ENCODE data around the gene THAP12. TPM values are rescaled to one million over a fixed set of nuclear protein-coding genes. Genes with fewer than 3 reads are reported as not detected.
"Not testable (repeated sequence)": the region's sequence is repeated elsewhere in the genome, so short reads cannot be mapped to it uniquely, and the experiment has no call there.

Gene THAP12
- total RNA-seq, 1 donor from 2014 or later = 30.3 TPM

DNA sequence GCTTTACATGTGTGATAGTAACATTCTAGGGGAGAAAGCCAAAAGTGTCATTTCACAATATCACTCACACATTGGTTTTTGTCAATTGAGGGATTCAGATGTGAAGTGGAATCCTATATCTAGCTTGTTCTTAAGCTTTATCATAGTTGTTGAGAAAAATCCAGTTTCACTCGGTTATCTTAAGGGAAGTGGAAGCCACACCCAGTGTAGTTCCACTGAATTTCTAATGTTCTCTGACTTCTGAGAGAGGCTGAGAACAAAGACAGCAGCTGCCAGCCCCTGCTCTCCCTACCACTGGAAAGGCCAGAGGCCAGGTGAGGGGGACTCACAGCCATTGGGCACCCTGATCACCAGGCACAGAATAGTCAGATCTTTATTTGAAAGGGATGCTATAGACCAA lies 53.7 kb downstream of the THAP12 start:
- H3K36me3 ChIP-seq (ENCODE audit: insufficient read depth, low read length) = no peaks in the 10 kb centered on the region
- DNase-seq (ENCODE audit: low read depth) (no peak), FAIRE-seq (no peak)
- H3K27me3 ChIP-seq (ENCODE audit: insufficient read depth, low read length) = peaks cover 17% of the 10 kb centered on the region
- no peaks in the 10 kb centered on the region for H3K4me1 ChIP-seq (ENCODE audit: insufficient read depth, low read length)
- TF ChIP-seq, protein P1, sequence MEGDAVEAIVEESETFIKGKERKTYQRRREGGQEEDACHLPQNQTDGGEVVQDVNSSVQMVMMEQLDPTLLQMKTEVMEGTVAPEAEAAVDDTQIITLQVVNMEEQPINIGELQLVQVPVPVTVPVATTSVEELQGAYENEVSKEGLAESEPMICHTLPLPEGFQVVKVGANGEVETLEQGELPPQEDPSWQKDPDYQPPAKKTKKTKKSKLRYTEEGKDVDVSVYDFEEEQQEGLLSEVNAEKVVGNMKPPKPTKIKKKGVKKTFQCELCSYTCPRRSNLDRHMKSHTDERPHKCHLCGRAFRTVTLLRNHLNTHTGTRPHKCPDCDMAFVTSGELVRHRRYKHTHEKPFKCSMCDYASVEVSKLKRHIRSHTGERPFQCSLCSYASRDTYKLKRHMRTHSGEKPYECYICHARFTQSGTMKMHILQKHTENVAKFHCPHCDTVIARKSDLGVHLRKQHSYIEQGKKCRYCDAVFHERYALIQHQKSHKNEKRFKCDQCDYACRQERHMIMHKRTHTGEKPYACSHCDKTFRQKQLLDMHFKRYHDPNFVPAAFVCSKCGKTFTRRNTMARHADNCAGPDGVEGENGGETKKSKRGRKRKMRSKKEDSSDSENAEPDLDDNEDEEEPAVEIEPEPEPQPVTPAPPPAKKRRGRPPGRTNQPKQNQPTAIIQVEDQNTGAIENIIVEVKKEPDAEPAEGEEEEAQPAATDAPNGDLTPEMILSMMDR (IDR thresholded peaks at IDR 0.05; ENCODE audit: insufficient read depth, low read depth, low read length) = no peak
- TF ChIP-seq EZH2 (IDR thresholded peaks at IDR 0.05; ENCODE audit: insufficient read depth, low read length) = no peak
- peaks cover 25% of the 10 kb centered on the region for H3K27me3 Mint-ChIP-seq (ENCODE audit: low read depth, unreplicated experiment)
- H3K4me1 Mint-ChIP-seq (ENCODE audit: low read depth, unreplicated experiment) = peaks cover 14% of the 10 kb centered on the region
- no peaks in the 10 kb centered on the region for H3K36me3 Mint-ChIP-seq (ENCODE audit: low read depth, unreplicated experiment)
- no peaks in the 10 kb centered on the region for H3K9me3 ChIP-seq (ENCODE audit: insufficient read depth, low read depth, low read length)
- no peak overlapping the region for H3K4me2 ChIP-seq (ENCODE audit: low read length)
- H2AFZ ChIP-seq (ENCODE audit: low read depth, low read length) = no peak overlapping the region
- H3K4me3 ChIP-seq (ENCODE audit: insufficient read depth, low read depth, low read length) = no peak overlapping the region
- no peak overlapping the region for H3K4me3 Mint-ChIP-seq (ENCODE audit: unreplicated experiment)
- no peak overlapping the region for H3K27ac Mint-ChIP-seq (ENCODE audit: unreplicated experiment)
- no peak overlapping the region for H3K9ac ChIP-seq (ENCODE audit: low read length)
- no peaks in the 10 kb centered on the region for H3K9me3 Mint-ChIP-seq (ENCODE audit: unreplicated experiment)
- H3K79me2 ChIP-seq (ENCODE audit: insufficient read depth, low read length) = no peaks in the 10 kb centered on the region
- no peaks in the 10 kb centered on the region for H4K20me1 ChIP-seq (ENCODE audit: insufficient read depth, low read length)
- H3K27ac ChIP-seq (ENCODE audit: low read depth, low read length) = no peak overlapping the region

DNA sequence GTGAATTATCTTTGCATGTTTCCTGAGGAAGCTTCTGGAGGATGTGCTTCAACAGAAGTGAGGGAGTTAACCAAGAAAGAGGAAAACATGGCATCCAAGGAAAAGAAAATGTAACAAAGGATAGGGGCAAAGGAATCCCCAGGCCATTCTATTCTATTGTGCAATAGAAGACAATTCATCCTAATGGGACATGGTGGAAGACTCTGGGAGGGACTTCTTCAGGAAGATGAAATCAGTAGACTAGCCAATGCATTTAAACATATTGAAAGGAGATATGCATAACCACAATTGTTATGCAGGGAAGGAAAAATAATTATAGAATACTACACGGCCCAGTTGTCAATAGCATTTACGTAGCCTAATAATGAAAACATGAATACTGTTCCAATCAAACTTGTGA lies 55.7 kb downstream of the THAP12 start:
- DNase-seq (ENCODE audit: low read depth) (no peak), FAIRE-seq (no peak)
- TF ChIP-seq, protein P1 (IDR thresholded peaks at IDR 0.05; ENCODE audit: insufficient read depth, low read depth, low read length) = no peak
- no peak for TF ChIP-seq EZH2 (IDR thresholded peaks at IDR 0.05; ENCODE audit: insufficient read depth, low read length)
- H3K9me3 ChIP-seq (ENCODE audit: insufficient read depth, low read depth, low read length) = no peaks in the 10 kb centered on the region
- Mint-ChIP-seq H3K4me1 (ENCODE audit: low read depth, unreplicated experiment) (peaks cover 14% of the 10 kb centered on the region), H3K9me3 (ENCODE audit: unreplicated experiment) (no peaks in the 10 kb centered on the region), H3K4me3 (ENCODE audit: unreplicated experiment) (no peak overlapping the region), H3K36me3 (ENCODE audit: low read depth, unreplicated experiment) (no peaks in the 10 kb centered on the region), H3K27ac (ENCODE audit: unreplicated experiment) (no peak overlapping the region), H3K27me3 (ENCODE audit: low read depth, unreplicated experiment) (peaks cover 38% of the 10 kb centered on the region)
- no peak overlapping the region for H3K4me3 ChIP-seq (ENCODE audit: insufficient read depth, low read depth, low read length)
- H2AFZ ChIP-seq (ENCODE audit: low read depth, low read length) = no peak overlapping the region
- H3K4me1 ChIP-seq (ENCODE audit: insufficient read depth, low read length) = no peaks in the 10 kb centered on the region
- no peaks in the 10 kb centered on the region for H3K36me3 ChIP-seq (ENCODE audit: insufficient read depth, low read length)
- H3K27me3 ChIP-seq (ENCODE audit: insufficient read depth, low read length) = peaks cover 30% of the 10 kb centered on the region
- no peak overlapping the region for H3K27ac ChIP-seq (ENCODE audit: low read depth, low read length)
- no peak overlapping the region for H3K9ac ChIP-seq (ENCODE audit: low read length)
- no peaks in the 10 kb centered on the region for H4K20me1 ChIP-seq (ENCODE audit: insufficient read depth, low read length)
- H3K79me2 ChIP-seq (ENCODE audit: insufficient read depth, low read length) = no peaks in the 10 kb centered on the region
- no peak overlapping the region for H3K4me2 ChIP-seq (ENCODE audit: low read length)

DNA sequence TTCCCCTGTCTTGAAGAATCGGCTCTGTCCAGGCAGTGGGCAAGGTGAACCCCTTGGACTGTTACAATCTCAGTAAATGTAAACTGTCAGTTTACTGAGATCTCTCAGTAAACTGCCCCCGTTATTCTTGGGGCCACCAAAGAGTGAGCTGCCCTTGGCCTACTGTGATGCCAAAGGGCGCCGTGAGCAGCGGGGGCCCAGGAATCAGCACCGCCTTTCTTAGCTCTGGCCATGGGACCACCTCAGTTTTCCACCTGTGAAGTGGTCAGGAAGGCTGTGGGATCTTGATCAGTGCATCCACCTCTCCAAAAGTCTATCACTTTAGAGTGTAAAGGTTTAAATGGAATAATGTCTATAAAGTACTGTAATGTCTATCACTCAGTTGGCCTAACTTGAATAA lies 57.1 kb downstream of the THAP12 start:
- Mint-ChIP-seq H3K9me3 (ENCODE audit: unreplicated experiment) (no peaks in the 10 kb centered on the region), H3K4me1 (ENCODE audit: low read depth, unreplicated experiment) (peaks cover 4% of the 10 kb centered on the region), H3K27me3 (ENCODE audit: low read depth, unreplicated experiment) (peaks cover 44% of the 10 kb centered on the region), H3K27ac (ENCODE audit: unreplicated experiment) (no peak overlapping the region), H3K4me3 (ENCODE audit: unreplicated experiment) (no peak overlapping the region), H3K36me3 (ENCODE audit: low read depth, unreplicated experiment) (no peaks in the 10 kb centered on the region)
- Histone ChIP-seq H3K4me2 (ENCODE audit: low read length) (no peak overlapping the region), H3K9ac (ENCODE audit: low read length) (no peak overlapping the region), H3K79me2 (ENCODE audit: insufficient read depth, low read length) (no peaks in the 10 kb centered on the region), H4K20me1 (ENCODE audit: insufficient read depth, low read length) (no peaks in the 10 kb centered on the region), H3K27ac (ENCODE audit: low read depth, low read length) (no peak overlapping the region), H3K36me3 (ENCODE audit: insufficient read depth, low read length) (no peaks in the 10 kb centered on the region), H2AFZ (ENCODE audit: low read depth, low read length) (no peak overlapping the region), H3K4me3 (ENCODE audit: insufficient read depth, low read depth, low read length) (no peak overlapping the region), H3K9me3 (ENCODE audit: insufficient read depth, low read depth, low read length) (no peaks in the 10 kb centered on the region), H3K4me1 (ENCODE audit: insufficient read depth, low read length) (no peaks in the 10 kb centered on the region), H3K27me3 (ENCODE audit: insufficient read depth, low read length) (peaks cover 32% of the 10 kb centered on the region)
- TF ChIP-seq, protein P1 (IDR thresholded peaks at IDR 0.05; ENCODE audit: insufficient read depth, low read depth, low read length) = no peak
- TF ChIP-seq EZH2 (IDR thresholded peaks at IDR 0.05; ENCODE audit: insufficient read depth, low read length) = no peak
- FAIRE-seq (no peak), DNase-seq (ENCODE audit: low read depth) (no peak)

DNA sequence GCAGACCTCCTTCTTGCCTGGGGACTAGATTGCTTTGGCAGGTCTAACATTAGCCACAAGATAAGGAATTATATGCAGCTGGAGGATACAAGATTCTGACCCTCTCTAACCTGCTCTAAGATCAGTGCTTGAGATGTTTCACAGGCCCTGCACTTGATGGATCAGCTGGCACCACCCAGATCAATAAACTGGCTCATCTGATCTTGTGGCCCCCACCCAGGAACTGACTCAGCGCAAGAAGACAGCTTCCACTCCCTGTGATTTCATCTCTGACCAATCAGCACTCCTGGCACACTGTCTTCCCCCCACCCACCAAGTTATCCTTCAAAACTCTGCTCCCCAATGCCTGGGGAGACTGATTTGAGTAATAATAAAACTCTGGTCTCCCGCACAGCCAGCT lies 57.6 kb downstream of the THAP12 start:
- peaks cover 42% of the 10 kb centered on the region for H3K27me3 Mint-ChIP-seq (ENCODE audit: low read depth, unreplicated experiment)
- not testable (repeated sequence) for H4K20me1 ChIP-seq (ENCODE audit: insufficient read depth, low read length); DNase-seq (ENCODE audit: low read depth); H3K79me2 ChIP-seq (ENCODE audit: insufficient read depth, low read length); H3K27ac Mint-ChIP-seq (ENCODE audit: unreplicated experiment); H3K4me3 ChIP-seq (ENCODE audit: insufficient read depth, low read depth, low read length); H3K36me3 Mint-ChIP-seq (ENCODE audit: low read depth, unreplicated experiment); H3K27ac ChIP-seq (ENCODE audit: low read depth, low read length); H2AFZ ChIP-seq (ENCODE audit: low read depth, low read length); H3K4me2 ChIP-seq (ENCODE audit: low read length); H3K9me3 Mint-ChIP-seq (ENCODE audit: unreplicated experiment); H3K4me1 ChIP-seq (ENCODE audit: insufficient read depth, low read length); FAIRE-seq; H3K9me3 ChIP-seq (ENCODE audit: insufficient read depth, low read depth, low read length); H3K9ac ChIP-seq (ENCODE audit: low read length); H3K4me1 Mint-ChIP-seq (ENCODE audit: low read depth, unreplicated experiment); H3K36me3 ChIP-seq (ENCODE audit: insufficient read depth, low read length)
- H3K4me3 Mint-ChIP-seq (ENCODE audit: unreplicated experiment) = peak overlapping the region; percentile 60
- peaks cover 32% of the 10 kb centered on the region for H3K27me3 ChIP-seq (ENCODE audit: insufficient read depth, low read length)

Measured in astrocyte (in vitro differentiated cells and primary cell).